Mucosa of gallbladder (tissue), 1 donor: ENCODE data around the gene ERI3. TPM values are rescaled to one million over a fixed set of nuclear protein-coding genes. Genes with fewer than 3 reads are reported as not detected.

Source experiments
- DNase-seq: peaks from one replicate; pipeline ENCODE4 v3.0.0-alpha.2; 2020; ENCODE audit warnings: low spot score
- total RNA-seq: library from RNA; stranded (reverse); gene quantifications from one replicate; pipeline ENCODE4 v1.2.1, GENCODE V29; 2021
- donor health status: DM: no; HTN: no; CAD: no.

The ERI3 gene
- total RNA-seq, 1 donor from 2014 or later, result 51.9 TPM

DNA sequence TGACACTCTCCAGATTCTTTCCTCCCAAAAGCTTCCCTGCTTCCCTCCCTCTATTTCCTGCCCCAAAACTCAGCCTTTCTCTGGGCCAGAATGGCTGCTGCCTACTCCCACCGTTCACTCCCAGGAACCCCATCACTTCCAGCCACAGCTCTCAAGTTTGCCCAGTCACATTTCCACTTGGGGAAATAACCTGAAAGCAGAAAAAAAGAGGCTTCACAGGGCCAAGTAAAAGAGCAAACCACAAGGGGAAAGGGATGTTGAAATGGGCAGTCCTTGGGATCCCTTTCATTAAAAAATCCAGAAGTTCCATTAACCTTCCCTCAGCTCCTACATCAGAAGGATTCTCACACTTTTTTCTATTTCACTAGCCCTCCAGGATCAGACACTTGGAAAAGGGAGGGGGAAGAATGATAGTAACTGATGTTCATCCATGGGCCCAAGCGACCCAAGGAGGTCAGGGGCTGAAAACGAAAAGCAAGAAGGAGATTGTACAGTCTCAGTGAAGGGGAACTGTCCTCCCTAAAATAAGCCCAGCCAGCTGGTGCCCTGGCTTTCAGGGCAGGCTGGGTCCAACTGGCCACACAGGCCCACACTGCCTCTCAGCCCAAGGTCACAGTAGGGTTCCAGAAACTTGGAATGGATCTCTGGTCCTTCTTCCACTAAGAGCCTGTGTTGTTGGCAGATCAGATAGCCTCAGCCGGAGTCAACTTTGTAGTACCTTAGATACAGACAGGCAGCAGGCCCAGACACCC lies 92.1 kb downstream of the ERI3 start:
- DNase-seq, result no peak

DNA sequence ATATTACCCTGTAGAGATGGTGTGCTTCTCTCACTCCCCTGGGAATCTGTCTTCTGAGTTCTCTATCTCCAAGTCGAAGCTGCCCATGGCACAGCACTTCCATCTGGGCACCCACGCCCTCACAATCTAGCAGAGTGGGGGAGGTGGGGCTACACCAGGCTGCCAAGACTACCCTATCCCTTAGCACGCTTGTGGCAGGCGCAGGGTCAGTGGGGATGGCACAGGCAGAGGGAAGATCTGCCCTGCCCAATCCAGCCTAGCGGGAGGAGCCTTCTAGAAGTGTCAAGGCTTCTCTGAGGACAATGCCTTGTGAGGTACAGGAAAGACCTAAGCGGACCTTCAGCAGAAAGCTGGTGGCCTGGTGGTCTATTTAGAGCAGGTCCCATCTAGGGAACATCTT lies 92.6 kb downstream of the ERI3 start:
- DNase-seq, result no peak

- DNase-seq, result no peak
Observed at GRCh38 chr1:44261962-44262361, 93.1 kb downstream of the ERI3 start.

DNA sequence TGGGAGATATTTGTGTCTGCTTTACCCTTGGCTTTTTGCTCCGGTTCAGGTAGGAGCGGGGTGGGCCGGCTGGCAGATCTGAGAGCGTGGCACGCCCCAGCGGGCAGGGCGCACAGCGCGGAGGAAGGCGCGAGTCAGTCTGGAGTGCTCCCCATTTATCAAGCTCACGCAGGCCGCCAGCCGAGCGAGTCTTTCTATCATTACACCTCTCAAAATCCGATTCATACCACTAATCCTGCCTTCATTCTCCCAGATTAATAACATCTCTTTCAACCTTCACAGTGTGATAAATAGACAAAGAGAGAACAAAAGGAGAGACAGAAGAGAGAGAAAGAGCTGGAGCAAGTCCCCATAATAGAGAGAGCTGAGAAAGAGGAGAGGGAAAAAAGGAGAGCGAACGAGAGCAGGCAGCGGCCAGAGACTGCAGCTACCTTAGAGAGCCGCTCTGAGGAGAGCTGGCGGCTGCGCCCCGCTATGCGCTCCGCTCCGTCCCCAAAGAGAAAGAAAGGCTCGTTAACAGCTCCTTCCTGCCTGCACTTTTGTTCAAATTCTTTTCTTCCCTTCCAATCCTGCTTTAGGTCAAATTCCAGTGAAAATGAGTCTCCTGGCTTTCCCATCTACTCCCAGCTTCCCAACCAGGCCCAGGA lies 93.8 kb downstream of the ERI3 start:
- no peak for DNase-seq

GRCh38 chr1:44260792-44261170 lies 94.3 kb downstream of the ERI3 start:
- no peak for DNase-seq

- DNase-seq, result no peak
Observed at GRCh38 chr1:44259090-44259489, 96.0 kb downstream of the ERI3 start.

DNA sequence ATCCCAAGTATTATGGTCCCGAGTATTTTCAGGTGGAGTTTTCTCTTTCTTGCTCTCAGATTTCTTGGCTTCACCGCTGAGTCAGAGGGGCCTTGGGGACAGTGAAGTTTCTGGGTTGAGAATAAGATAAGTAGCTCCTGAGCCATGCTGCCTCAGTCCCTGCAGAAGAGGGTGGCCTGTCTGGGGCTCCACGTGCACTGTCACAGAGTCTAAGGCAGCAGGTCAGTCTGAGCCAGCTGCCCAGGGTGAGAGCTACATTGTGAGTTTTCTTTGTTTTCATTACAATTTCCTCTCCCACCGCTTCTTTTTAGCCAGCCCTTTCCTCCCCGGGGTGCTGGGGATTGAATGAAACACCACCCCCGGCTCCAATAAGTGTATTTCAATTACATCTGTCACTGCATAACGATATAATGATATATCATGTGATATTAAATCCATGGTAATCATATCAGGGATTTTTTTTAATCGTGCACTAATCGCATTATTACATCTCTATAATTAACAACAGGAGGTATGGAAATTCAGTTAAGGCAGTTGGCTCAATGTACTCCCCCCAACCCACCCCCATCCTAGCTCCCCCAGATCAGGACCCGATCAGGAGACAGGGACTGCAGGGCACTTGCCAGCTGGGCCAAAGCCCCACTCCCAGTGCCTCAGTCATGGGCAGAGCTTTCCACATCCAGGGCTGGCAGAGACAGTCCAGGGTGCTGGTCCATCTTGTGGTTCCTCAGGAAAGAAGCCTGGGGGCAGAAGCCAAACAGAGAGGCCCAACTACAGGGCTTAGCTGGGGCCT lies 98.1 kb downstream of the ERI3 start:
- DNase-seq, result no peak

- DNase-seq, result no peak
Observed at GRCh38 chr1:44254392-44254910, 100.6 kb downstream of the ERI3 start.

- no peak for DNase-seq
Observed at GRCh38 chr1:44251989-44252671, 102.9 kb downstream of the ERI3 start.

- no peak for DNase-seq
Observed at GRCh38 chr1:44251486-44251885, 103.6 kb downstream of the ERI3 start.

- no peak for DNase-seq
Observed at GRCh38 chr1:44250068-44250781, 104.8 kb downstream of the ERI3 start.

DNA sequence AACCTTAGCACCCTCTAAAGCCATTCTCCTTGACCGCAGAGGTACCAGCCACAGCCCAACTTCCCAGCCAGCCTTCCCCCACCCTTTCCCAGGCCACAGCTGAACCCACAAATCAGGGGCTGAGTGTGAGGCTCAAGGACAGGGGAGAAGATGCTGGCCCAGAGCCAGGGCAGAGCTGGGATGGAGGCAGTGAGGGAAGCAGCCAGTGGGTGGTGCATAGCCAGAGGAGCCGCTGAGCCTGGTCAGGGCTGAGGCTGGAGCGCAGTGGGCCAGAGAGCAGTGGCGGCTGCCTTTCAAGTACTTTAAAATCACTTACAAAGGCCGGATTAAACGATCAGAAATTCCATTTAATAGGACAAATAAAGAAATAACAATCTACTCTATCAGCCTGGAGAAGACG lies 105.5 kb downstream of the ERI3 start:
- no peak for DNase-seq

- no peak for DNase-seq
Observed at GRCh38 chr1:44246806-44247205, 108.3 kb downstream of the ERI3 start.

DNA sequence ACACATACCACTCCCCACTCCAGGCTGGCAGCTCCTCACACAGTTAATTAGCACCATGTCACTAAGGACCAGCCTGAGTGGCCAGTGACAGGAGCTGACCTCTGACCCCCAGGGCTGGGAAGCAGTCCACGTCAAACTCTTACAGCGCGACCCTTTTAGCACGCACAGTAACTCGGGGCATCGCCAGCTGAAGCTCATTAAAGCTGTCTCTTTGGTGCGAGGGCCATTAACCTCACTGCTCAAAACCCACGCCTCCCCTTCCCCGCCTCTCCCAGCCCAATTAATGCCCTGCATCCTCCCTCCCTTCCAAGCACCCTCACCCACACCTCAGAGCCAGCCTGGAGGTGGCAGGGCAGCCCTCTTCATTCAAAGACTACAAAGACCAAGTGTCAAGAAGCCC lies 110.1 kb downstream of the ERI3 start:
- no peak for DNase-seq

GRCh38 chr1:44243782-44244495 lies 111.1 kb downstream of the ERI3 start:
- no peak for DNase-seq

DNA sequence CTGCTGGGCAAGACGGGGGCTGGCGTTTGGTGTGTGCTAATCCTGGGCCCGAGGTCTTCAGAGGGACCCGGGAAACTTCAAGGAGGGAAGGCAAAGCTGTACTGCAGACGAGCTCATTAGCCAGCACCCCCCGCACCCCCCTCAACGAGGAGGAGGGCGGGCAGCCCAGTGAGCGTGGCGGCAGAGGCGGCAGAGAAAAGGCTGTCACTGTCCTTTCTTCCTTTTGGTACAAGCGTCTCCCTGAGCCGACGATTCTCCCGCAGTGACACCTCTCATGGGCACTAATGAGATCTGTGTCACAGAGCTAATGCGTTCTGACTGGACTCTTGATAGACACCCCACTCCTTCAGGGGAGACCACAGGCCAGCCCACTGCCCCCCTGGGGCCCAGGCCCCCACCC lies 112.3 kb downstream of the ERI3 start:
- DNase-seq, result no peak

DNA sequence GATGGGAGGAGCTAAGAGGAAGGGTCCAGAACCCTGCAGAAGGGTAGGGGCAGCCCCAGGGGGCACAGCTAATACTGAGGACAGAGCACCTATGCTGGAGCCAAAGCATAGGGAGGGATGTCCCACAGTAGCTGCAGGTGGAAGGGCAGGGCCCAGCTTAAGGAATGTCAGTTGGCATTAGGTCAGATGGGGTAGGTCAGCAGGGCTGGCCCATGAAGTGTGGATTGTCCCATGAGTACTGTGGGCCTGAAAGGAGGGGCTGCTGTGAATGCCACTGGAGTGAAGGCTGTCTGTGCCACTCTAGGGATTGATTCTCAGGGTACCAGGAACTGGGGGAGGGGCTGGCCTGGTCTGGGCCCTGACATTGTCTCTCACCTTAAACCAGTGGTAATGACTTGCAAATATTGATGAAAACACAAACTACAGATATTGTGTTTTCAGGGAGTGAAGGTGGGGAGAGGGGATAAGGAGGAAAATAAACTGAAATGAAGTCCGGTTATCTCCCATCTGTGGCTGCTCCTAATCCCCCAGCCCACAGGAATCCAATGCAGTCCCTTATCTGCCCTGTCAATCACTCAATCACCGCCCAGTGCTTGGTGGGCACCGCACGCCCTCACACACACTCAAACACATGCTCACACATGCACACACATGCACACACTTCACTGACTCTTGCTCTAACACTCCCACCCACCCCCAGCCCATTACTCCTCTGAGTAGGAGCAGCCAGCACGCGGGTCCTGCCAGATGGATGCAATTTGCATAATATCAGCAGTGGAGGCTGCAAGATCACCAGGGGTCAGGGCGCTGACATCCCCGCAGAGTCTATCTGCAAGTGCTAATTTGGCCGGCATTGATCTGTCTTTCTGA lies 114.0 kb downstream of the ERI3 start:
- DNase-seq, result no peak

GRCh38 chr1:44239961-44240371 lies 115.1 kb downstream of the ERI3 start:
- DNase-seq, result no peak

DNA sequence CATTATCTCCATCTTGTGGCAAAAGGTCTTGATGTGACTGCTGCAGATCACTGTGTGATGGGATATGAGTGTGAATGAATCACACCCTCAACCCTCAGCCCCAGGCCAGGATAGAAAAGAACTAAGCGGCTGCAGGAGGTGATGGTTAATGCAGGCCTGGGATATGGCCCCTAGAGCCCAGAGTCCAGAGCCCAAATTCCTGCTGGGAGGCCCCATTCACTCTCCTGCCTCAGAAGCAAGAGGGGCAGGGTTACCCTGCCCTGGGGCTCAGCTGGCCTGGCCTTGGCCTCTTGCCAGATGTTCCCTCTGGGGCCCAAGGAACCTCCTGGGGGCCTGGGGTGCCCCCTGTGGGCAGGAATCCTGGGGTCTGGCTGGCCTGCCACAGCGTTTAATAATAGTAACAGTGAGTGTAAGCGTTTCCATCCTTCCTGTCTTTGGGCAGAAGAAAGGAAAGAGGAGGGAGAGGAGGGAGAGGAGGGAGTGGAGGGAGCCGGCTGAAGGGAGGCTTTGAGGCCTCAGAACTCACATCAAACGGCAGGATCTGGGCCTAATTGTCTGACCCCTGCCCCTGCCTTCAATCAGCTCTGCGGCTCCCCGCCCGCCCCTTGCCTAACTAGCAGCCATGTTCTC lies 115.6 kb downstream of the ERI3 start:
- DNase-seq, result no peak
